Activated CD8-positive, alpha-beta T cell treated with anti-CD3 and anti-CD28 coated beads, Interleukin-2, amount 10 ng/mL, durations not matched to agents 7 days and 5 days (primary cell): ENCODE measurements around the gene TTC39A. TPM values are rescaled to one million over a fixed set of nuclear protein-coding genes. Genes with fewer than 3 reads are reported as not detected.
A peak's percentile ranks its signal among the peaks of the same experiment; 100 is the strongest.

Experiments
- ATAC-seq: fragments of 150-1000 bp; cut with Tn5 transposase; one replicate; pipeline ENCODE4 v1.10.0; 2021; ENCODE audit warnings: moderate library complexity
- CTCF ChIA-PET: fragments of 350-600 bp; sonication (Branson Sonifier 250); formaldehyde crosslinking; loops from one replicate; lab custom pipeline; 2021; ENCODE audit warnings: antibody characterized with exemption; lab: Charles Lee
- POLR2A ChIA-PET: fragments of 350-600 bp; sonication (Branson Sonifier 250); formaldehyde crosslinking; loops from one replicate; lab custom pipeline; 2021; ENCODE audit warnings: antibody characterized with exemption; lab: Charles Lee
- DNase-seq: peaks from one replicate; pipeline ENCODE4 v3.0.0-alpha.2; 2020
- H3K27ac Mint-ChIP-seq: one replicate; pipeline ENCODE4 v1.8.0; 2021; ENCODE audit warnings: mild to moderate bottlenecking, mixed read lengths
- H3K27me3 Mint-ChIP-seq: one replicate; pipeline ENCODE4 v1.8.0; 2021; ENCODE audit warnings: low read depth, mixed read lengths
- H3K36me3 Mint-ChIP-seq: one replicate; pipeline ENCODE4 v1.8.0; 2021; ENCODE audit warnings: low read depth, mixed read lengths
- H3K4me1 Mint-ChIP-seq: one replicate; pipeline ENCODE4 v1.8.0; 2021; ENCODE audit warnings: low read depth, mixed read lengths
- H3K4me3 Mint-ChIP-seq: one replicate; pipeline ENCODE4 v1.8.0; 2021; ENCODE audit warnings: mild to moderate bottlenecking, mixed read lengths
- H3K9me3 Mint-ChIP-seq: one replicate; pipeline ENCODE4 v1.8.0; 2022; ENCODE audit warnings: mixed read lengths; ENCODE audit not compliant: insufficient read depth
- total RNA-seq, 2 experiments: library from RNA; stranded (reverse); gene quantifications; one replicate each; pipeline ENCODE4 v1.2.3, GENCODE V29; 2021

Gene TTC39A
- total RNA-seq, 2 experiments from 2014 or later, result not detected

GRCh38 chr1:51301844-51302162, 28.6 kb downstream of the TTC39A start:
- Mint-ChIP-seq H3K4me3 (no peak overlapping the region), H3K4me1 (peaks cover 25% of the 10 kb centered on the region), H3K27ac (no peak overlapping the region), H3K27me3 (no peaks in the 10 kb centered on the region), H3K9me3 (no peaks in the 10 kb centered on the region), H3K36me3 (no peaks in the 10 kb centered on the region)
- no peak for ATAC-seq
- CTCF ChIA-PET, result interaction anchor here (1.0 kb wide), 1 partner anchor 11 kb away, joined by 3 read pairs; no protein-coding TSS in a partner anchor
- DNase-seq, result no peak
- POLR2A ChIA-PET, result no interaction called here

GRCh38 chr1:51301152-51301843, 29.1 kb downstream of the TTC39A start:
- DNase-seq (no peak), ATAC-seq (no peak)
- Mint-ChIP-seq H3K27ac (no peak overlapping the region), H3K4me3 (no peak overlapping the region), H3K4me1 (peaks cover 30% of the 10 kb centered on the region), H3K36me3 (no peaks in the 10 kb centered on the region), H3K9me3 (no peaks in the 10 kb centered on the region), H3K27me3 (no peaks in the 10 kb centered on the region)
- ChIA-PET POLR2A (no interaction called here), CTCF (interaction anchor here (1.0 to 1.2 kb wide), 2 partner anchors 11 to 109 kb away, joined by 3 to 4 read pairs; no protein-coding TSS in a partner anchor)

GRCh38 chr1:51299981-51300670, 30.2 kb downstream of the TTC39A start:
- ChIA-PET CTCF (interaction anchor here (1.0 to 1.2 kb wide), 3 partner anchors 12 to 108 kb away, joined by 3 to 4 read pairs (median 3); no protein-coding TSS in a partner anchor), POLR2A (no interaction called here)
- ATAC-seq (no peak), DNase-seq (no peak)
- Mint-ChIP-seq H3K9me3 (no peaks in the 10 kb centered on the region), H3K36me3 (no peaks in the 10 kb centered on the region), H3K27ac (no peak overlapping the region), H3K4me3 (no peak overlapping the region), H3K4me1 (peaks cover 39% of the 10 kb centered on the region), H3K27me3 (no peaks in the 10 kb centered on the region)

- Mint-ChIP-seq H3K4me3 (no peak overlapping the region), H3K36me3 (no peaks in the 10 kb centered on the region), H3K27ac (no peak overlapping the region), H3K27me3 (no peaks in the 10 kb centered on the region), H3K9me3 (no peaks in the 10 kb centered on the region), H3K4me1 (peaks cover 46% of the 10 kb centered on the region)
- ChIA-PET CTCF (interaction anchor here (1.1 kb wide), 1 partner anchor 12 kb away, joined by 3 read pairs; no protein-coding TSS in a partner anchor), POLR2A (no interaction called here)
- ATAC-seq (no peak), DNase-seq (no peak)
Measured at GRCh38 chr1:51299185-51299885, 31.0 kb downstream of the TTC39A start.

GRCh38 chr1:51298322-51298705, 32.0 kb downstream of the TTC39A start:
- DNase-seq (no peak), ATAC-seq (no peak)
- CTCF ChIA-PET, result interaction anchor here (2.7 kb wide), 1 partner anchor 11 kb away, joined by 29 read pairs; no protein-coding TSS in a partner anchor
- H3K27me3 Mint-ChIP-seq, result no peaks in the 10 kb centered on the region
- H3K4me3 Mint-ChIP-seq, result no peak overlapping the region
- H3K27ac Mint-ChIP-seq, result no peak overlapping the region
- H3K4me1 Mint-ChIP-seq, result peaks cover 44% of the 10 kb centered on the region
- H3K9me3 Mint-ChIP-seq, result no peaks in the 10 kb centered on the region
- H3K36me3 Mint-ChIP-seq, result no peaks in the 10 kb centered on the region
- POLR2A ChIA-PET, result no interaction called here

GRCh38 chr1:51297401-51298321, 32.7 kb downstream of the TTC39A start:
- POLR2A ChIA-PET, result no interaction called here
- no peak for DNase-seq
- CTCF ChIA-PET, result interaction anchor here (0.7 to 3.5 kb wide), 35 partner anchors 9 to 654 kb away, joined by 3 to 47 read pairs (median 4); partner anchors contain the start of gene RNF11
- H3K9me3 Mint-ChIP-seq, result no peaks in the 10 kb centered on the region
- ATAC-seq, result no peak
- H3K27ac Mint-ChIP-seq, result peak overlapping the region; percentile 67
- H3K4me3 Mint-ChIP-seq, result peak overlapping the region; percentile 57
- peaks cover 44% of the 10 kb centered on the region for H3K4me1 Mint-ChIP-seq
- no peaks in the 10 kb centered on the region for H3K27me3 Mint-ChIP-seq
- no peaks in the 10 kb centered on the region for H3K36me3 Mint-ChIP-seq

GRCh38 chr1:51296383-51297357, 33.7 kb downstream of the TTC39A start:
- ChIA-PET POLR2A (interaction anchor here (0.8 to 1.8 kb wide), 2 partner anchors 9 to 61 kb away, joined by 4 to 6 read pairs; partner anchors contain the start of gene RNF11), CTCF (interaction anchor here (0.7 to 3.5 kb wide), 39 partner anchors 9 to 655 kb away, joined by 3 to 47 read pairs (median 4); partner anchors contain the start of gene RNF11)
- H3K27me3 Mint-ChIP-seq, result no peaks in the 10 kb centered on the region
- H3K27ac Mint-ChIP-seq, result peak overlapping the region; percentile 79
- peak; percentile 78 for DNase-seq
- no peaks in the 10 kb centered on the region for H3K9me3 Mint-ChIP-seq
- no peaks in the 10 kb centered on the region for H3K36me3 Mint-ChIP-seq
- H3K4me1 Mint-ChIP-seq, result peaks cover 44% of the 10 kb centered on the region
- ATAC-seq, result peak; percentile 79
- H3K4me3 Mint-ChIP-seq, result peak overlapping the region; percentile 57

- Mint-ChIP-seq H3K27ac (no peak overlapping the region), H3K4me1 (peaks cover 39% of the 10 kb centered on the region), H3K36me3 (no peaks in the 10 kb centered on the region), H3K4me3 (no peak overlapping the region), H3K27me3 (no peaks in the 10 kb centered on the region), H3K9me3 (no peaks in the 10 kb centered on the region)
- DNase-seq (no peak), ATAC-seq (no peak)
- POLR2A ChIA-PET, result interaction anchor here (1.1 to 1.8 kb wide), 2 partner anchors 60 to 319 kb away, joined by 3 to 4 read pairs; partner anchors contain the start of gene RNF11
- CTCF ChIA-PET, result interaction anchor here (0.9 to 3.5 kb wide), 20 partner anchors 8 to 366 kb away, joined by 3 to 47 read pairs (median 7); partner anchors contain the start of gene RNF11
Measured at GRCh38 chr1:51295926-51296325, 34.4 kb downstream of the TTC39A start.

GRCh38 chr1:51294566-51295184, 35.7 kb downstream of the TTC39A start:
- Mint-ChIP-seq H3K4me3 (no peak overlapping the region), H3K36me3 (no peaks in the 10 kb centered on the region), H3K27ac (peak overlapping the region; percentile 41), H3K4me1 (peaks cover 31% of the 10 kb centered on the region), H3K9me3 (no peaks in the 10 kb centered on the region), H3K27me3 (no peaks in the 10 kb centered on the region)
- no peak for ATAC-seq
- ChIA-PET POLR2A (interaction anchor here (0.5 to 1.8 kb wide), 3 partner anchors 13 to 318 kb away, joined by 3 to 4 read pairs (median 3); partner anchors contain the start of gene RNF11), CTCF (interaction anchor here (0.9 to 3.5 kb wide), 7 partner anchors 15 to 104 kb away, joined by 3 to 47 read pairs (median 3); no protein-coding TSS in a partner anchor)
- peak; percentile 44 for DNase-seq
